ENCODE data around the gene AANAT. TPM values are rescaled to one million over a fixed set of nuclear protein-coding genes. Genes with fewer than 3 reads are reported as not detected.

The AANAT gene
- total and polyA plus RNA-seq, 7 experiments from 2014 or later, result not detected

GRCh38 chr17:76462556-76463290, 4.7 kb upstream of the AANAT start:
- H3K27me3 Mint-ChIP-seq, result peaks cover 0 to 11% (median 0%) of the 10 kb centered on the region in 5 donors
- intact Hi-C loops (cut with micrococcal nuclease), result no loop called here
- no peaks in the 10 kb centered on the region for H3K36me3 ChIP-seq (ENCODE audit: control insufficient read depth in 2 of 3, insufficient read depth in 3 of 3, low read length in 3 of 3)
- no peak overlapping the region for H3K4me3 ChIP-seq (ENCODE audit: low read length)
- POLR2A ChIA-PET, result interaction anchor here (1.7 kb wide), 1 partner anchor 9 kb away, joined by 4 read pairs; the partner anchor contains the start of gene UBE2O
- DNase-seq (no peak), ATAC-seq (no peak)
- no peaks in the 10 kb centered on the region for H3K36me3 Mint-ChIP-seq
- CTCF ChIA-PET, result interaction anchor here (0.6 to 3.7 kb wide), 4 partner anchors 11 to 158 kb away, joined by 3 to 17 read pairs (median 6); no protein-coding TSS in a partner anchor
- no peak overlapping the region for H3K4me3 Mint-ChIP-seq
- peaks cover 0 to 10% (median 4%) of the 10 kb centered on the region in 7 donors for H3K4me1 Mint-ChIP-seq
- H3K27ac Mint-ChIP-seq, result no peak overlapping the region
- no peaks in the 10 kb centered on the region for H3K9me3 ChIP-seq (ENCODE audit: control insufficient read depth in 2 of 3, low read length in 3 of 3)
- peaks cover 0 to 2% (median 0%) of the 10 kb centered on the region in 11 donors for H3K9me3 Mint-ChIP-seq
- H3K27ac ChIP-seq (ENCODE audit: low read depth, low read length), result no peak overlapping the region
- no peaks in the 10 kb centered on the region for H3K4me1 ChIP-seq (ENCODE audit: control insufficient read depth in 2 of 2, insufficient read depth in 2 of 2, low read length in 2 of 2)
- no peaks in the 10 kb centered on the region for H3K27me3 ChIP-seq (ENCODE audit: control insufficient read depth in 2 of 2, insufficient read depth in 2 of 2, low read length in 2 of 2)

GRCh38 chr17:76466775-76467130, 650 bp upstream of the AANAT start:
- Mint-ChIP-seq H3K4me1 (peaks cover 0 to 9% (median 4%) of the 10 kb centered on the region in 7 donors), H3K27me3 (peaks cover 0 to 7% (median 0%) of the 10 kb centered on the region in 5 donors), H3K27ac (no peak overlapping the region), H3K9me3 (peaks cover 0 to 2% (median 0%) of the 10 kb centered on the region in 11 donors), H3K4me3 (no peak overlapping the region), H3K36me3 (peaks cover 0 to 4% (median 0%) of the 10 kb centered on the region in 5 donors)
- Histone ChIP-seq H3K27ac (ENCODE audit: low read depth, low read length) (no peak overlapping the region), H3K27me3 (ENCODE audit: control insufficient read depth in 2 of 2, insufficient read depth in 2 of 2, low read length in 2 of 2) (no peaks in the 10 kb centered on the region), H3K4me1 (ENCODE audit: control insufficient read depth in 2 of 2, insufficient read depth in 2 of 2, low read length in 2 of 2) (no peaks in the 10 kb centered on the region), H3K36me3 (ENCODE audit: control insufficient read depth in 2 of 3, insufficient read depth in 3 of 3, low read length in 3 of 3) (peaks cover 0 to 13% (median 0%) of the 10 kb centered on the region in 3 experiments), H3K4me3 (ENCODE audit: low read length) (no peak overlapping the region), H3K9me3 (ENCODE audit: control insufficient read depth in 2 of 3, low read length in 3 of 3) (no peaks in the 10 kb centered on the region)
- intact Hi-C loops (cut with micrococcal nuclease), result loop anchor here (1.0 to 5.0 kb wide), 6 partner anchors 26 to 601 kb away; no protein-coding TSS in a partner anchor
- CTCF ChIA-PET, result interaction anchor here (0.6 to 2.7 kb wide), 13 partner anchors 10 to 120 kb away, joined by 3 to 45 read pairs (median 5); partner anchors contain the start of gene RHBDF2
- ATAC-seq (no peak), DNase-seq (no peak)
- POLR2A ChIA-PET, result interaction anchor here (0.5 to 1.4 kb wide), 4 partner anchors 14 to 62 kb away, joined by 3 to 5 read pairs (median 4); partner anchors contain the start of gene UBE2O

GRCh38 chr17:76467809-76468633, 618 bp downstream of the AANAT start:
- H3K27ac ChIP-seq (ENCODE audit: low read depth, low read length), result no peak overlapping the region
- peaks cover 0 to 9% (median 4%) of the 10 kb centered on the region in 7 donors for H3K4me1 Mint-ChIP-seq
- H3K4me1 ChIP-seq (ENCODE audit: control insufficient read depth in 2 of 2, insufficient read depth in 2 of 2, low read length in 2 of 2), result no peaks in the 10 kb centered on the region
- H3K4me3 ChIP-seq (ENCODE audit: low read length), result no peak overlapping the region
- peaks cover 0 to 25% (median 0%) of the 10 kb centered on the region in 3 experiments for H3K36me3 ChIP-seq (ENCODE audit: control insufficient read depth in 2 of 3, insufficient read depth in 3 of 3, low read length in 3 of 3)
- intact Hi-C loops (cut with micrococcal nuclease), result loop anchor here (2.0 to 5.0 kb wide), 2 partner anchors 25 to 599 kb away; no protein-coding TSS in a partner anchor
- peaks cover 0 to 4% (median 0%) of the 10 kb centered on the region in 5 donors for H3K27me3 Mint-ChIP-seq
- ATAC-seq (no peak), DNase-seq (no peak)
- no peak overlapping the region for H3K27ac Mint-ChIP-seq
- H3K36me3 Mint-ChIP-seq, result peaks cover 0 to 7% (median 0%) of the 10 kb centered on the region in 5 donors
- peaks cover 0 to 2% (median 0%) of the 10 kb centered on the region in 11 donors for H3K9me3 Mint-ChIP-seq
- ChIA-PET CTCF (interaction anchor here (0.5 to 2.7 kb wide), 8 partner anchors 9 to 571 kb away, joined by 3 to 45 read pairs (median 6); partner anchors contain the start of genes RHBDF2 and TRIM65), POLR2A (interaction anchor here (0.6 to 1.3 kb wide), 3 partner anchors 35 to 98 kb away, joined by 3 to 5 read pairs (median 5); no protein-coding TSS in a partner anchor)
- no peaks in the 10 kb centered on the region for H3K9me3 ChIP-seq (ENCODE audit: control insufficient read depth in 2 of 3, low read length in 3 of 3)
- no peaks in the 10 kb centered on the region for H3K27me3 ChIP-seq (ENCODE audit: control insufficient read depth in 2 of 2, insufficient read depth in 2 of 2, low read length in 2 of 2)
- H3K4me3 Mint-ChIP-seq, result no peak overlapping the region

- H3K27ac Mint-ChIP-seq, result no peak overlapping the region
- no peaks in the 10 kb centered on the region for H3K9me3 ChIP-seq (ENCODE audit: control insufficient read depth in 2 of 3, low read length in 3 of 3)
- H3K9me3 Mint-ChIP-seq, result peaks cover 0 to 2% (median 0%) of the 10 kb centered on the region in 11 donors
- peaks cover 0 to 31% (median 3%) of the 10 kb centered on the region in 3 experiments for H3K36me3 ChIP-seq (ENCODE audit: control insufficient read depth in 2 of 3, insufficient read depth in 3 of 3, low read length in 3 of 3)
- no peak for ATAC-seq
- no peaks in the 10 kb centered on the region for H3K27me3 ChIP-seq (ENCODE audit: control insufficient read depth in 2 of 2, insufficient read depth in 2 of 2, low read length in 2 of 2)
- H3K36me3 Mint-ChIP-seq, result peaks cover 0 to 11% (median 0%) of the 10 kb centered on the region in 5 donors
- CTCF ChIA-PET, result interaction anchor here (2.5 to 2.7 kb wide), 2 partner anchors 33 to 77 kb away, joined by 14 to 36 read pairs; partner anchors contain the start of gene RHBDF2
- peaks cover 0 to 9% (median 4%) of the 10 kb centered on the region in 7 donors for H3K4me1 Mint-ChIP-seq
- H3K4me3 Mint-ChIP-seq, result no peak overlapping the region
- no peak overlapping the region for H3K27ac ChIP-seq (ENCODE audit: low read depth, low read length)
- POLR2A ChIA-PET, result interaction anchor here (0.6 kb wide), 1 partner anchor 98 kb away, joined by 3 read pairs; no protein-coding TSS in a partner anchor
- H3K4me1 ChIP-seq (ENCODE audit: control insufficient read depth in 2 of 2, insufficient read depth in 2 of 2, low read length in 2 of 2), result no peaks in the 10 kb centered on the region
- DNase-seq, result no peak
- H3K4me3 ChIP-seq (ENCODE audit: low read length), result no peak overlapping the region
- H3K27me3 Mint-ChIP-seq, result peaks cover 0 to 4% (median 0%) of the 10 kb centered on the region in 5 donors
- intact Hi-C loops (cut with micrococcal nuclease), result loop anchor here in 1 of 2 donors (5.0 kb wide), 1 partner anchor 599 kb away; no protein-coding TSS in a partner anchor
Observed at GRCh38 chr17:76468634-76469010, 1.2 kb downstream of the AANAT start.

- Mint-ChIP-seq H3K9me3 (peaks cover 0 to 2% (median 0%) of the 10 kb centered on the region in 11 donors), H3K27ac (no peak overlapping the region), H3K4me3 (no peak overlapping the region), H3K27me3 (peaks cover 0 to 3% (median 0%) of the 10 kb centered on the region in 5 donors), H3K4me1 (peaks cover 0 to 9% (median 4%) of the 10 kb centered on the region in 7 donors), H3K36me3 (peaks cover 0 to 11% (median 0%) of the 10 kb centered on the region in 5 donors)
- Histone ChIP-seq H3K4me3 (ENCODE audit: low read length) (no peak overlapping the region), H3K9me3 (ENCODE audit: control insufficient read depth in 2 of 3, low read length in 3 of 3) (no peaks in the 10 kb centered on the region), H3K27ac (ENCODE audit: low read depth, low read length) (no peak overlapping the region), H3K27me3 (ENCODE audit: control insufficient read depth in 2 of 2, insufficient read depth in 2 of 2, low read length in 2 of 2) (no peaks in the 10 kb centered on the region), H3K36me3 (ENCODE audit: control insufficient read depth in 2 of 3, insufficient read depth in 3 of 3, low read length in 3 of 3) (peaks cover 0 to 37% (median 3%) of the 10 kb centered on the region in 3 experiments), H3K4me1 (ENCODE audit: control insufficient read depth in 2 of 2, insufficient read depth in 2 of 2, low read length in 2 of 2) (no peaks in the 10 kb centered on the region)
- ChIA-PET CTCF (interaction anchor here (0.6 to 0.8 kb wide), 2 partner anchors 35 to 223 kb away, joined by 3 read pairs; no protein-coding TSS in a partner anchor), POLR2A (no interaction called here)
- no peak for DNase-seq
- intact Hi-C loops (cut with micrococcal nuclease), result loop anchor here in 1 of 2 donors (5.0 kb wide), 1 partner anchor 598 kb away; no protein-coding TSS in a partner anchor
- no peak for ATAC-seq
Observed at GRCh38 chr17:76469076-76469990, 1.9 kb downstream of the AANAT start.

Data from naive thymus-derived CD4-positive, alpha-beta T cell (primary cell).